Hematopoietic multipotent progenitor cell treated with erythropoietin and hydrocortisone succinate and interleukin-3 and kit ligand, for 4 days (in vitro differentiated cells): ENCODE data around the gene MIA2.
"Not testable (repeated sequence)": the region's sequence is repeated elsewhere in the genome, so short reads cannot be mapped to it uniquely, and the experiment has no call there.

ENCODE experiments used
- DNase-seq: peaks from one replicate; pipeline ENCODE4 v3.0.0-alpha.2; 2015

MIA2 gene

DNA sequence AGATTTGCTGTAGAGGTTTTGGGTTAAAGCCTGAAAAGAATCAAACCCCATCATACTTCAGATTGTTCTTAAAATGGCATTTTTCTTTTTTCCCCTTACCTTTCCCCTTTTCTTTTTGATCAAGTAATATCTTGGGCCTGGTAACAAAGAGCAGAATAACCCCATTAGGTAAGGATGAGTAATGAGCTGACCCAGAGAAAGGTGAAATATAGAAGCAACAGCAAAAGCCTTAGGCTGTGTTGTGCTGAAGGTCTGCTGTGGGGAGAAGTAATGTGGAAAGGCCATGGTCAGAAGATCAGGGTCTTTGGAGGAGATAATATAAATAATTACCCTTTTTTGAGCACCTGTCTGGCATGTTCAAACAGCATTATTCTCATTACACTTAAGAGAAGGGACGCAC is 42.3 kb downstream of the MIA2 start:
- no peak for DNase-seq

GRCh38 chr14:39276579-39277114 is 42.9 kb downstream of the MIA2 start:
- DNase-seq: no peak

- DNase-seq: no peak
Measured at GRCh38 chr14:39279515-39279914, 45.8 kb downstream of the MIA2 start.

DNA sequence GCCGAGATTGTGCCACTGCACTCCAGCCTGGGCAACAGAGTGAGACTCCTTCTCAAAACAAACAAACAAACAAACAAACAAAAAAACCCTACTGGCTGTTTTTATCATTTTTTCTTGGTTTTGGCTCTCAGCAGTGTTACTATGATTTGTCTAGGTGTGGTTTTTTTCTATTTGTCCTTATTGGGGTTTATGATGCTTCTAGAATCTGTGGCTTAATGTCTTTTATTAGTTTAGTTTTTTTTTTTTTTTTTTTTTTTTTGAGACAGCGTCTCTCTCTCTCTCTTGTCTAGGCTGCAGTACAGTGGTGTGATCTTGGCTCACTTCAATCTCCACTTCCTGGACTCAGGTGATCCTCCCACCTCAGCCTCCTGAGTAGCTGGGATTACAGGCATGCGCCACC is 47.0 kb downstream of the MIA2 start:
- DNase-seq: not testable (repeated sequence)

DNA sequence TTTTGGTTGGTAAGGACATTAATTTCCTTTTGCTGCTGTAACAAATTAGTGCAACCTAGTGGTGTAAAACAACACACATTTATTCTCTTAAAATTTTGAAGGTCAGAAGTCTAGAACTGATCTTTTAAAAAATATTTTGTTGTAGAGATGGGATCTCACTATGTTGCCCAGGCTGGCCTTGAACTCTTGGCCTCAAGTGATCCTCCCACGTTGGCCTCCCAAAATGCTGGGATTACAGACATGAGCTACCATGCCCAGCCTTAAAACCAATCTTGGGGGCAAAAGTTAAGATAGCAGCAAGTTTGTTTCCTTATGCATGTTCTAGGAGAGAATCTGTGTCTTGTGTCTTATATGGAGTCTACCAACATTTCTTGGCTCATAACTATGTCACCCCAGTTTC is 55.8 kb downstream of the MIA2 start:
- DNase-seq: no peak

DNA sequence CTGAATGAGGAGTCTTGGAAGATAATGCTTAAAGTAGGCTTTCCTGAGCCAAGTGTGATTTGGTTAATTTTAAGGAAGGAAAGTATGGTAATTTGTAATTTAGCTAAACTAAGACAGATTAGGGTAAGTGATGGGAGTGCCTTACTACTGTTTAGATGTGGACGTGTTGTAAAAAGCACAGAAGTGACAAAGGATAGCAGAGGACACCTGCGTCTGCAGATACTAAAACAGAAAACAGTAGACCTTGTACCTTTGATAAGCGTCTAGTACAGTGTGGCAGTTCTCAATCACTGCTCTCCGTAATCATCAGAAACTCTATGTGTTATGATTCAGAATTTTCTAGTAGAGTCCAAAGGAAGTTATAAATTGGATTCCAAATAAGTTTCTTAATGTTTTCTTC is 58.0 kb downstream of the MIA2 start:
- no peak for DNase-seq

DNA sequence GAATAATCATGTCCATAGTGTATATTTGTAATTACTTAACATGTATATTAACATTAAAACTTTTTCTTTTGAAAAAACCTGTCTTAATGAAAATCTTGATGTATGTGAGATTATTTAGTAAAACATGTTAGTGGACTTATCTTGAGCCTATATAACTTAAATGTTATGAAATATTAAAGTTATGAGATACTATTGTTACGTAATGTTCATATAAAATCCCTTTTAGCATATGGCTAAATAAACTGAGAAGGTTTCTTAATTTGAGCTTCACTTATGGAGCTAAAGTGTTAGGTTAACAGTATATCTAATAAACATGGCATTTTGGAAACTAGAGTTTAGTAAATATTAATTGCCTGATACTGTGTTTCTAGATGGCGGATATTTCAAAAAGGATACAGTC is 59.9 kb downstream of the MIA2 start:
- DNase-seq: no peak

- not testable (repeated sequence) for DNase-seq
Measured at GRCh38 chr14:39300389-39300788, 66.7 kb downstream of the MIA2 start.

DNA sequence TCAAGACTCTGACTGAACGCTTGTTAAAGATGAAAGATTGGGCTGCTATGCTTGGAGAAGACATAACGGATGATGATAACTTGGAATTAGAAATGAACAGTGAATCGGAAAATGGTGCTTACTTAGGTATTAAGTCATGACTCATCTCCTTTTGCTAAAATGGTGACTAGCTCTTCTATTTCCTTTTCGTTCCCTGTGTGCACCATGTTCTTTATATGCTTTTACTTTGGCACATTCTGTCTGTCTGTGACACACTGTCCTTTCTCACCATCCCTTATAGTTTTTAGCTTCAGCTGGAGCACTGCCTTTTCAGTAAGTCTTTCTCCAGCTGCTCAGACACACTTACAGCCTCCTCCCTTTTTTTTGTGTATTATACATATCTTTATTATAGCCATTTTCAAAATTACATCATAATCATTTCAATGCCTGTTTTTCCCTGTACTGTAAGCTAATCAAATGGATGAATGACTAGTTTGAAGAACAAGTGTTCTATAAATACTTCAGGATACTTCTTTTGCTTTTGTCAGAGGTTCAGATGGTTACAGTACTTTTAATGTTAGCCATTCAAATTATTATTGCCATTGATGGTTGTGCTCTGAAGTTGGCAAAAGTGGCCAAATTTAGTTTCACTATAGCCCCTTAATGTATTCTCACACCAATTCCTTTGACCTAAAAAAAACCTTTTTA is 68.6 kb downstream of the MIA2 start:
- no peak for DNase-seq

DNA sequence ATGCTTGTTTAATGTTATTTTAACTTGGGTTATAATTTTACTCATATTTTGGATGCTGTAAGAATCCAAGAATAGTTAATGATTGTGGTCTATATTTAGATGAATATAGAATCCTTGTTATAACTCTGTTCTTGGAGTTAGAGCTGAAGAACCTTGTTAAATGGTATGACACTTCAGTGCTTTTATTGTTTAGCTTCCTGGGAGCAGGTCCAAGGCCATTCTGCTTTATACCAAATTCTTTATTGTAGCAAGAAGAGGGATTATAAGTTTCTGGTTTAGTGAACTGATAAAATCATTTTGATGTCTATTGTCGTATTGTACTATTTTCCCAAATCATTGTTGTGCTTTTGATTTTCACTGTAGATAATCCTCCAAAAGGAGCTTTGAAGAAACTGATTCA is 69.4 kb downstream of the MIA2 start:
- DNase-seq: no peak

GRCh38 chr14:39307815-39308214 is 74.1 kb downstream of the MIA2 start:
- no peak for DNase-seq

- DNase-seq: no peak
Measured at GRCh38 chr14:39310051-39310450, 76.3 kb downstream of the MIA2 start.

DNA sequence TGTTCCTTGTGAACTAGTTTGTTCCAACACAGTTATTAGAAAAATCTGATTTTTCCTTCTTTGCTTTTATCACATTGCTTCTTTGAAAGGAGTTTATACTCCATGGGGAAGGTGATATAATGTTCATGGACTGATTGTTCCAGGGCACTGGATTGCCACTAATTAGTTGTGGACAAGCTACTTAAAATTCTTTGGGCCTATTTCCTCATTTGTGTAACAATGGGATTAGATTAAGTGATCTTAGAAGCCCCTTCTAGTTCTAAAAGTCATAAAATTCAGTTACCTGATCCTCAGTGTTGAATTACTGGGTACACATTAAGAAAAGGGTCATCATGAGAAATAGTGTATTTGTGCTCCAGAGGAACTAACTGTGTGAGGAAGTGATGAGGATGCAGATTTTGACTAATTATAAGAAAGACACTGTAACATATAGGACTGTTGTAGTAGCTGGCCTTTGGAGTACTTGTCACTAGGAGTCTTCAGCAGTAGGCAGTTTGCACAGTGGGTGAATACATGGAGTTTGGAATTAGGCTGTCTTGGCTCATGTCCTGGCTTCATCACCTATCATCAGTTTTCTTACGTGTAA is 82.2 kb downstream of the MIA2 start:
- no peak for DNase-seq

- DNase-seq: peak; percentile 21
Measured at GRCh38 chr14:39316830-39317553, 83.3 kb downstream of the MIA2 start.

GRCh38 chr14:39318574-39318973 is 84.9 kb downstream of the MIA2 start:
- no peak for DNase-seq

- DNase-seq: no peak
Measured at GRCh38 chr14:39319381-39319780, 85.7 kb downstream of the MIA2 start.

DNA sequence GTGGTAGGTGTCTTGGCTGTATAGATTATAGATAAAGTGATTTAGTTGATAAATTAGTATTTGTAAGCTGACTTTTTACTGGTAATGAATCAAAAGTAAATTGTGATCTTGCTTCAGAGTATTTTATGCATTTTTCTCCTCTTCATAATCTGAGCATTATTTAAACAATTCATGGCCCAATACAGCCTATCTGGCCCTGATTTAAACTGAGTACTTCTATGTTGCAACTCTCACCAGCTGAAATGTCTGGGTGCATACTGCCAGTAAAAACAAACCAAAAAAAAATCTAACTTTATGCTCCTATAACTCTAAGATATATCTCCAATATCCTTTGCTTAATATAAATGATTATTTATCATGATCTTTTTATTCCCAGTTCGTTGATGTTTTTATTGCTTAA is 86.6 kb downstream of the MIA2 start:
- DNase-seq: no peak

GRCh38 chr14:39322807-39323206 is 89.1 kb downstream of the MIA2 start:
- no peak for DNase-seq

GRCh38 chr14:39324097-39324496 is 90.4 kb downstream of the MIA2 start:
- DNase-seq: no peak

GRCh38 chr14:39339003-39339402 is 105.3 kb downstream of the MIA2 start:
- DNase-seq: no peak

GRCh38 chr14:39341126-39341525 is 107.4 kb downstream of the MIA2 start:
- not testable (repeated sequence) for DNase-seq

- peak; percentile 50 for DNase-seq
Measured at GRCh38 chr14:39342768-39343167, 109.1 kb downstream of the MIA2 start.

DNA sequence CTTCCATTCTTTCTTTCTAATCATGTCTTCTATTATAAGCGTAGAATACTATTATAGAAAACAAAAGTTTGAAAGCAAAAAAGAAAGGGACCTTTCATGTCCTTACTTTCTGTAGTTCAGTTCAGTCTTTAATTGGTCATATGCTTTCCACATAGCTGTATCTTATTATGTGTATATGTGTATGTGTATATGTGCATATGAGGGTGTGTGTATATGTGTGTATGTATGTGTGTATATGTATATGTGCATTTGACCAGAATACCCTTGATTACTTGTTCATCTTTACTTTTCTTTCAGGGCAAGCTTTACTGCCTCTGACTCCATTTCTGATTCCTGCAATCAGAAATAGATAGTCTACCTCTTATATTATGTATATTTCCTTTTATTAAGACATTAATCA is 109.9 kb downstream of the MIA2 start:
- no peak for DNase-seq

- no peak for DNase-seq
Measured at GRCh38 chr14:39350866-39351265, 117.2 kb downstream of the MIA2 start.
